GM23338 (cell line): ENCODE measurements around the gene TICRR.

Experiments
- CTCF ChIP-seq, 2 experiments: fragments of 200-600 bp in 1 of 2; sonication (generic) in 1 of 2; conservative IDR thresholded peaks; 2 replicates each; pipeline versions ENCODE4 v1.5.1 to v1.6.1; 2016 to 2017; ENCODE audit warnings: antibody characterized with exemption in 2 of 2, low read depth in 2 of 2, mild to moderate bottlenecking in 2 of 2, moderate library complexity in 1 of 2
- EZH2 ChIP-seq: fragments of 200-600 bp; sonication (generic); IDR thresholded peaks from one replicate; pipeline ENCODE4 v1.8.0; 2017; ENCODE audit warnings: antibody characterized with exemption, mild to moderate bottlenecking, low read depth; ENCODE audit not compliant: unreplicated experiment
- JUNB ChIP-seq: IDR thresholded peaks from one replicate; pipeline ENCODE4 v1.6.1; 2016; ENCODE audit warnings: antibody characterized with exemption; ENCODE audit not compliant: unreplicated experiment
- POLR2AphosphoS5 ChIP-seq: IDR thresholded peaks from 2 replicates; pipeline ENCODE4 v1.6.1; 2016; ENCODE audit warnings: antibody characterized with exemption, low read depth
- REST ChIP-seq: IDR thresholded peaks from one replicate; pipeline ENCODE4 v1.6.1; 2018; ENCODE audit warnings: antibody characterized with exemption; ENCODE audit not compliant: unreplicated experiment

DNA sequence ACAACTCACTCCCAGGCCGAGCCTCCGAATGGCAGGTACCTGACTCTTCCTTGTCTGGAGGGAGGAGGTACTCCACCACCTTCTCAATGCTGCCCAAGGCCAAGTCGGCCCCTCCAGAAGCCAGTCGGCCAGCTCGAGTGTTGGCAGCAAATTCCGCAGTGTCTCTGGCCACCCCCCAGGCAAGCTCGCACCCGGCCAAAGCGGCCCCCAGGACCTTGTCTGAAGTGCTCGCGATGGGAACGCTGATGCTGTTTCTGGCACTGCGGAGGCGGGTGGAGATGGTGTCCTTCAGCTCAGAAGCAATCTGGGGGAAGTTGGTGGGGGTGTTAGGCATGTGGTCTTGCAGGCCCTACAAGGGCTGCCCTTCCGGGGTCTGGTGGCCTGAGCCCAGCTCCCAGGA lies 94.7 kb downstream of the TICRR start:
- TF ChIP-seq CTCF (conservative IDR thresholded peaks at IDR 0.05; ENCODE audit: low read depth in 2 of 2) = no peak
- no peak for TF ChIP-seq EZH2
- TF ChIP-seq REST = no peak
- no peak for TF ChIP-seq POLR2AphosphoS5
- no peak for TF ChIP-seq JUNB
